NCI-H2227 (cell line): Measurements from ENCODE around the gene OGT.
"Not testable (repeated sequence)": the region's sequence is repeated elsewhere in the genome, so short reads cannot be mapped to it uniquely, and the experiment has no call there.

ENCODE experiments used
- DNase-seq: peaks from one replicate; lab custom pipeline; 2025; ENCODE audit not compliant: unreplicated experiment; lab: John Stamatoyannopoulos, UW

OGT gene

DNA sequence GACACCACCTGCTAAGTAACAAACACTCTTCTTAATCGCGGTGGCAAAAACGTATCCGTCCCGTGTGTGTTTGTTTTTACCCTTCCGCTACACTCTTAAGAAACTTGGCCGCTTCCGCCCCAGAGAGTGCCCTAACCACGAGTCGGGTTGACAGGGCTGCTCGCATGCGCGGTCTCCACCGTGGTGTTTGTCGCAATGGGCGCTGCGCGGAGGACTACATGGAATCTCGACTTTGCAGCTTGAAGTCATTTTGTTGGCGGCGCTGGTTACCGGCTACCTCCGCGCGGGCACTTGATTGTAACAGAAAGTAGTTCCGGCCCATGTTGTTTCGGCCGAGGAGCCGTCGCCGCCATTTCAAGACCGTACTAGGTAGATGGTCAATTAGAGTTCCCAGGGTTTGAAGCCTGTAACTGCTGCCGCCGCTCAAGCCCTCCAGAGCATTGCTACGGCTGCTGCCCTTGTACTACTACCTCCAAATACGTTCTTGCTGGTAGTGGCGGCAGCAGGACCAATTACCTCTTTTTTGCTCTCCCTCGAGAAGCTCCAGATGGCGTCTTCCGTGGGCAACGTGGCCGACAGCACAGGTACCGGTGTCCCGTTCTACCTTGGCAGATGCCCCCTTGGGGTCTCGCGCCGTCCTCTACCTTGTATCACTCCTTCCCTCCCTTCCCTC lies at the start of gene OGT:
Gene OGT, plus strand, starts transcription at position 352 of the 673 bp plus-strand sequence. Its CDS starts 196 bp downstream, at position 548.
- peak; percentile 99 for DNase-seq

GRCh38 chrX:71487814-71488213 lies 45.1 kb upstream of the OGT start:
- no peak for DNase-seq

DNA sequence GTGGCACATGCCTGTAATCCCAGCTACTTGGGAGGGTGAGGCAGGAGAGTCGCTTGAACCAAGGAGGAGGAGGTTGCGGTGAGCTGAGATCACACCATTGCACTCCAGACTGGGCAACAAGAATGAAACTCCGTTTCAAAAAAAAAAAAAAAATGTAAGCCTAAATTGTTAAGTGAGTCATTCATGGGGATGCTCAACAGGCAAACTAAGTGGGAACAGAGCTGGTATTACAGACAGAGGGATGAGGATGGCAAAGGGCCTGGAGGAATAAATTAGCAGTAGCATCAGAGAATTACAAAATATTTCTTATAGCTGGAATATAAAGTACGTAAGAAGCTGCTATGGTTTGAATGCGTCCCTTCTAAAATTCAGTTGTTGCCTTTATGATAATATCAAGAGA lies 43.4 kb upstream of the OGT start:
- DNase-seq, result no peak

DNA sequence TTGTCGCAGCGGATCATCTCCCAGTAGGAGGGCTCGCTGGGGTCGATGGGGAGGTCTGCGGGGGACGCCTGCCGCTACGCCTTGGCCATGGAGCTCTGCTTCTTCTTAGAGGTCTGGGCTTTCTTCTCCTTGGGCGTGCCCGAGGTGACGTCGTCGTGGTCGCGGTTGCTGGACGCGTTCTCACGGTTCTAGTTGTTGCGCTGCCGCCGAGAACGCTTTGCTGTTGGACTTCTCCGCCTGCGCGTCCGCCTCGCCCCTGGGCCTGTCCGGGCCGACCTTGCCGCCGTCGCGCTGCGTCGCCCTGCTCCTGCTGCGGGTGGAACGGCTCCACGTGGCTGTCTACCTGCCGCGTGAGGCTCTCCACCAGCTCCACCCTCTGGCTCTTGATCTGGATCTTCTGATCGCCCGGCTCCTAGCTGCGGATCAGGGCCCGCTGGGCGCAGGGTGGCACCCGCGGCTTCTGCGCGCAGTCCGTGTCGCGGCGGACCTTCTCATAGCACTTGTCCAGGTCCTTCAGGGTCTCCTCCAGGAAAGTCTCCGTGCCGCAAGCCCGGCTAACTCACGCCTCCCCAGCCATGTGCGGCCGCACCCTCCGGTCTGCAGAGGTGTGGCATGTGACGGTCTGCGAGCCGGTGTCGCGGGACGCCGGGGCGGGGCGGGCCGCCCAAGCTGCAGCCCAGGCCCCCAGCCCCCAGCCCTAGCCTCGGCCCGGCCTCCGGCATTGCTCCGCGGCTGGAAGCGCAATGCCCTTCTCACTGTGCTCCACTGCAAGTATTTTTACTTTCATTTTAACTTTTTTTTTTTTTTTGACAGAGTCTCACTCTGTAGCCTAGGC lies 40.5 kb upstream of the OGT start:
- peak; percentile 54 for DNase-seq

DNA sequence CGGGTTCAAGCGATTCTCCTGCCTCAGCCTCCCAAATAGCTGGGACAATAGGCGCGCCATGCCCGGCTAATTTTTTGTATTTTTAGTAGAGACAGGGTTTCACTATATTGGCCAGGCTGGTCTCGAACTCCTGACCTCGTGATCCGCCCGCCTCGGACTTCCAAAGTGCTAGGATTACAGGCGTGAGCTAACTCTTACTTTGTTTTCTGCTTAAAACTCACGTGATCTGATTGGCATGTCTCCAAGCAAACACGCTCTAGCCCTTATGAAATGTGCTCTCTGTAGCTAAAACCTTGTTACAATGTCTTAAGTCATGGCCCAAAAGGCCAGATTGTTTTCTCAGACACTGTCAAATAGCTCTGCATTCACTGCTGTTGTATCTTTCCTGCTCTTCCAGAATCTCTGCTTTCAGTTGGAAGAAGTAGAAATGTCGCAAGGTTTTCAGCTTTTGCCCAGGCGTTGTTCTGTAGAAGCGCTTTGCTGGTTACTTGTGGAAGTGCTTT lies 39.7 kb upstream of the OGT start:
- DNase-seq, result no peak

GRCh38 chrX:71495979-71496378 lies 36.9 kb upstream of the OGT start:
- not testable (repeated sequence) for DNase-seq

GRCh38 chrX:71496476-71496875 lies 36.4 kb upstream of the OGT start:
- no peak for DNase-seq

- not testable (repeated sequence) for DNase-seq
These were observed 30.8 kb upstream of the OGT start for GRCh38 chrX:71502080-71502479.

DNA sequence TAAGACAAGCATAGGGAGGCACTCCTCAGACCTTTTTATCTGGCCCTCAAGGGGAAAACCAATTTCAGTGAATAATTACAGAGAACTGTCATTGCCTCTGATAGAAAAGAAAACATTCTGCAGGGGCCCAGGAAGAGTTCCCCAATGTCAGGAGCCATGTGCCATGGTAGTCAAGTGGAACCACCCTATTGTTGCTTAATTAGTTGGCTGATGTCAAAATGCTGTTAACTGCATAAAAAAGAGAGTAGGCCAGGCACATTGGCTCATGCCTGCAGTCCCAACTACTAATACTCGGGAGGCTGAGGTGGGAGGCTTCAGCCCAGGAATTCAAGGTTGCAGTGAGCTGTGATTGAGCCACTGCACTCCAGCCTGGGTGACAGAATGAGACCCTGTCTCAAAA lies 28.6 kb upstream of the OGT start:
- no peak for DNase-seq

GRCh38 chrX:71509289-71509688 lies 23.6 kb upstream of the OGT start:
- no peak for DNase-seq

DNA sequence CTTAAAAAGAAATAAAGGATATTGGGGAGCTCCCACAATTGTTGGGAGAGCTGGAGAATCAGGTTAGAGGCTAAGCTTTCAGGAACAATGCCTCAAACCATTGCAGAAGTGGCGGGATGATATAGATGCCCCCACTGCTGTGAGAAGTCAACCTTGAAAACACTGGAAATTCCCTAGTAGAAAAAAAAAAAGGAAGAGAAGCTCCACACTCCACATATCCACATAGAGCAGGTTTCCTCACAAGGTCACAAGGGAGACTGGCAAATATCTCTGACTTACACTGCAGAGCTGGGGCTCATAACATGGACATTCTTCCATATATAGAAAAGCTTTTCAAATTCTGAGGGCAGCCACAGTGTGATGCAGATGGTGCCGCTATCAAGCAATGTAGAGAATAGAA lies 22.7 kb upstream of the OGT start:
- DNase-seq, result no peak

DNA sequence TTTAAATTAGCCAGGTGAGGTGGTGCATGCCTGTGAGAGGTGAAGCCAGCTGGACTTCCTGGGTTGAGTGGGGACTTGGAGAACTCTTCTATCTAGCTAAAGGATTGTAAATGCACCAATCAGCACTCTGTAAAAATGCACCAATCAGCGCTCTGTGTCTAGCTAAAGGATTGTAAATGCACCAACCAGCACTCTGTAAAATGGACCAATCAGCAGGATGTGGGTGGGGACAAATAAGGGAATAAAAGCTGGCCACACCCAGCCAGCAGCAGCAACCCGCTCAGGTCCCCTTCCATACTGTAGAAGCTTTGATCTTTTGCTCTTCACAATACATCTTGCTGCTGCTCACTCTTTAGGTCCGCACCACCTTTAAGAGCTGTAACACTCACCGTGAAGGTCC lies 19.2 kb upstream of the OGT start:
- not testable (repeated sequence) for DNase-seq

DNA sequence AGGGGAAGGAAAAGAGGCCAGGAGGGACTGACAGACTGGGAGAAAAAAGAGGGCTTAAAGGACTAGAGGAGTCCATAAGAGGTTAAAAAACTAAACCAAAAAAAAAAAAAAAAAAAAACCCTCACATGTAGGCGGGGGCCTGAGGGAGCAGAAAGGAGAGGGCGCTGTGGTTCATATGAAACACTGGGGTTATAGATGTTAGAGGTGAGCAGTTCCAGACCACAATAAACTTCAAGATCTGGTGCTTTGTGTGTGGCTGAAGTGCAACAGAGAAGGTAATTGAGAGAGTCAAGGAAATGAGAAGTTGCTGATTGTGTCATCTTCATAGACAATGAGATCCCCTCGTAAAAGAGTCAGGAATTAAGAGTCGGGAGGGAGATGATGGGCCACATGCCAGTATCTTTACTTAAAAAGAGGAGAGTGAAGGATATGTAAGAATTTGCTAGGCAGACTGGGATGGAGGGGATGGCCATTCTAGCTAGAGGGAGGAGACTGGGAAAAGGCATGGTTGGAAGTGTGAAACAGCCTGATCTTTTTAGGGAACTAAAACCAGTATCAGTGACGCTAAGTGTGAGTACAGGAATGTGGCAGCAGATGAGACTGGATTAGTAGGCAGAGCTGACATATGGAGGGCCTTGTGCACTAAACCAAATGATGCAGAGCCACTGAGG lies 18.4 kb upstream of the OGT start:
- DNase-seq, result no peak

DNA sequence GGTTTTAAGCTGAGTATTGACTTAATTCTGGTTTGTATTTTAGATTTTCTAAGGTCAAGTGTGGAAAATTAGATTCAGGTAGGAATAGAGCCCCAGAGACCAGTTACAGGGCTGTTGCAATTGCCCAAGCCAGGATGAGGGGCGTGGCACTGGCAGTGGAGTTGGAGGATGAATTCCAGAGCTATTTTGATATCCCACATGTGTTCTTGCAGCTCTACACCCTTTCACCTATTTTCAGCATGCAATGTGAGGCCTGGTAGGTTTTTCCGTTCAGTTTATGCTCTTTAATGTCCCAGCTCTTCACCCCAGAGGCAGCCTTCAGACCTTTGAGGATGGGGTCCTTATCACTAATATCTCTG lies 17.9 kb upstream of the OGT start:
- no peak for DNase-seq

DNA sequence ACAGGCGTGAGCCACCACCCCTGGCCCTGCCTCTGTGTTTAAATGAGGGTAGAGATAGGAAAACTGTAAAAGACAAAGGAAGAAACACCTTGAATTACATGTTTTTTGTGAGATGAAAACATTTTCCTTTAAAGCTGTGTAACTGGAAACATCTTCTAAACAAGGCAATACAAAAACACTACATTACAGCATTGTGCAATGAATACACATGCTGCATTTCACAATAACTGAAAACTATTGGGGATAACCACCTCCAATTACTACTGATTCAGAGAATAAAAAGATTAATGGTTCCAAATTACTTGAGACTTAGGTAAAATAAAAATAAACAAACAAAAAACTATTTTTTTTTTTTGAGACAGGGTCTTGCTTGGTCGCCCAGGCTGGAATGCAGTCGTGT lies 7.6 kb upstream of the OGT start:
- DNase-seq, result no peak

GRCh38 chrX:71532078-71532752 lies 689 bp upstream of the OGT start:
- DNase-seq, result peak; percentile 50

GRCh38 chrX:71533516-71533850 lies 579 bp downstream of the OGT start:
- no peak for DNase-seq

GRCh38 chrX:71533851-71534561 lies 1.1 kb downstream of the OGT start:
- DNase-seq, result peak; percentile 76

GRCh38 chrX:71534773-71535544 lies 2.1 kb downstream of the OGT start:
- no peak for DNase-seq

- DNase-seq, result no peak
These were observed 3.4 kb downstream of the OGT start for GRCh38 chrX:71536285-71536684.
